T-helper 2 cell treated with Interferon-gamma antibody and Interleukin-4, amounts not matched to agents 100 ng/mL and 5 ng/mL, for 36 hours (primary cell): ENCODE data around the gene SMARCC1. TPM values are rescaled to one million over a fixed set of nuclear protein-coding genes. Genes with fewer than 3 reads are reported as not detected.

Experiments used
- intact Hi-C: fragments of 100-400 bp; cut with micrococcal nuclease; formaldehyde crosslinking; loops from one replicate; pipeline ENCODE4 v1.15.1; 2023
- total RNA-seq: library from RNA; stranded (reverse); gene quantifications from 2 replicates; pipeline ENCODE4 v1.2.3, GENCODE V29; 2022

SMARCC1 gene
- total RNA-seq, 1 donor from 2014 or later, result 116 TPM

DNA sequence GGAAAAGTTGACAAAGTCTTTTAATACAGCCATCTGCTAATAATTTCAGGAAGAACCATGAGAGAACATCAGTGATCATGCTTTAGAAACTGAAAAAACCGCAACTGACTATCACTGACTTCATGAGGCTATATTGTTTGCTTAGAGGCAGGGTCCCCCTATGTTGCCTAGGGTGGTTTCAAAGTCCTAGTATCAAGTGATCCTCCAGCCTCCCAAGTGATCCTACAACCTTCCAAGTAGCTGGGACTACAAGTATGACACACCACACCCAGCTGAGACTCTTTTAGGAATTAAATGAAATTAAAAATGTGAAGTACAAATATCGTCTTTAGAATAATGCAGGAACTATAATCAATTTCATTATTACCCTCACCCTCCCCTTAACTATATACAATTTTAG, 144.8 kb downstream of the SMARCC1 start:
- intact Hi-C loops, result no loop called here

DNA sequence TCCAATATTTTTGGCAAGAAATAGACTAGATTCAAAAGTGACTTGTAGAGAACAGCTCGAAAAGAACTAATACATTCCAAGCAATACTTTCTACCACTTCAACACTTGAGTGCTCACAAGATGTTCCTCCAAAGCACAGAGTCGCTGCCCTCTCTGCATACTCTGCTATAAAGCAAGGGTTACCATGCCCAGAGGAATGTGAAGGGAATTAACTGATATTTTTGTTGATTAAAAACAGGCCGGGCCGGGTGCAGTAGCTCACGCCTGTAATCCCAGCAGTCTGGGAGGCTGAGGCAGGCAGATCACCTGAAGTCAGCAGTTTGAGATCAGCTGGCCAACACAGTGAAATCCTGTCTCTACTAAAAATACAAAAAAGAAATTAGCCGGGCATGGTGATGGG, 145.5 kb downstream of the SMARCC1 start:
- intact Hi-C loops, result no loop called here

GRCh38 chr3:47635536-47635935, 146.2 kb downstream of the SMARCC1 start:
- intact Hi-C loops, result no loop called here

- intact Hi-C loops, result no loop called here
Observed at GRCh38 chr3:47634996-47635395, 146.7 kb downstream of the SMARCC1 start.

GRCh38 chr3:47630810-47631209, 150.9 kb downstream of the SMARCC1 start:
- intact Hi-C loops, result no loop called here

DNA sequence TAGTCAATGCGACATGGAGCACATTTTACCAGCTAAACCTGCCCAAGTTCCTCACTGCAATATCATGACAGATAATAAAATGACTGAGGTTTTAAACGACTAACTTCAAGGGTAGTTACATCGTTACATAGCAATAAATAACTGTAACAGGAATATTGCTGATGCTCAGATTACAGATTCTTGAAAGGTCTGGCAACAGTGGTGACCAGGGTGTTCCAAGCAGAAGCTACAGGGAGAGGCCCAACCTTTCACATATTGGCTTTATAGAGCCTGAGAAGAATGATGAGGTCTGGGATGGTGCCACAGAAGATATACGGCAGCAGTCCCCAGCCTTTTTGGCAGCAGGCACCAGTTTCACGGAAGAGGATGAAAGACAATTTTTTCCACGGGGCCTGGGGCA, 151.9 kb downstream of the SMARCC1 start:
- intact Hi-C loops, result no loop called here

DNA sequence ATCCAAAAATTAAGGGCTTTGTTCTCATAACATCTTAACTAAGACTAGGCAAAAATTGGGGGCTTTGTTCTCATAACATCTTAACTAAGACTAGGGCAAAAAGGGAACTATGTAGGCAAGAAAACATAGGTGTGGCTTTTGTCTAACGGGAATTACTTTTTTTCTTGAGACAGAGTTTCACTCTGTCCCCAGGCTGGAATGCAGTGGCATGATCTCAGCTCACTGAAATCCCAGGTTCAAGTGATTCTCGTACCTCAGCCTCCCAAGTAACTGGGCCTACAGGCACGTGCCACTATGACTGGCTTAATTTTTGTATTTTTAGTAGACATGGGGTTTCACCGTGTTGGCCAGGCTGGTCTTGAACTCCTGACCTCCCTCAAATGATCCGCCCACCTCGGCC, 153.3 kb downstream of the SMARCC1 start:
- intact Hi-C loops, result no loop called here

DNA sequence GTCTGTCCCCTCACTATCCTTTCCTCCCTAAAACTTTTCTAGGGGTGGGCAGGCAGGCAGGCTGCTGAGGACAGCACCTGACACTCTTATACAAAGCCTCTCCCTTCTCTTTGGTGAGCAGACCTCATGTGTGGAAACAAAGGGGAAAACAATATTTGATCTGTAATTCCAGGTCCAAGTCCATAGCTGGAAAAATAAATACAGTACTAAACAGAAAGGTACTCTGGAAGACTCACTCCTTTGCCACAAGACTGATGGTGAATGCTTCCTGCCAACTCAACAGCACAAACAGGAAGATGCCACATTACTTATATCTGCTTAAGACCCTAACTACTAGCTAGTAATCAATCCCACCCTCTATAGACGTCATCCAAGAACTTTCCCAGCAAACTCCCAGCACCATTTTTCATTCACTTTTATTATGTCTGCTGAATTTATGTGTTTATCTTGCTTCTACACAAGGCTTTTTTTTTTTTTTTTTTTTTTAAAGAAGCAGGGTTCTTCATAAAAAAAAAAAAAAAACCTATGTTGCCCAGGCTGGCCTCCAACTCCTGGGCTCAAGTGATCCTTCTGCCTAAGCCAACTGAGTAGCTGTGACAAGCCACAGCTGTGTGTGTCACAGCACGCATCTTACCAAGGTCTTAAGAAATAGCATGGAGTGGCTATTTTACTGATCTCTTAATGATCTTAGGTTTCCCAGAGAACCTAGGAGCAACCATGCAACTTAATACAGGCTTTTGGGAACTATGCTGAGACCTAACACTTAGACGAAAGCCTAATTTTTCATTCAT, 158.8 kb downstream of the SMARCC1 start:
- intact Hi-C loops, result no loop called here

DNA sequence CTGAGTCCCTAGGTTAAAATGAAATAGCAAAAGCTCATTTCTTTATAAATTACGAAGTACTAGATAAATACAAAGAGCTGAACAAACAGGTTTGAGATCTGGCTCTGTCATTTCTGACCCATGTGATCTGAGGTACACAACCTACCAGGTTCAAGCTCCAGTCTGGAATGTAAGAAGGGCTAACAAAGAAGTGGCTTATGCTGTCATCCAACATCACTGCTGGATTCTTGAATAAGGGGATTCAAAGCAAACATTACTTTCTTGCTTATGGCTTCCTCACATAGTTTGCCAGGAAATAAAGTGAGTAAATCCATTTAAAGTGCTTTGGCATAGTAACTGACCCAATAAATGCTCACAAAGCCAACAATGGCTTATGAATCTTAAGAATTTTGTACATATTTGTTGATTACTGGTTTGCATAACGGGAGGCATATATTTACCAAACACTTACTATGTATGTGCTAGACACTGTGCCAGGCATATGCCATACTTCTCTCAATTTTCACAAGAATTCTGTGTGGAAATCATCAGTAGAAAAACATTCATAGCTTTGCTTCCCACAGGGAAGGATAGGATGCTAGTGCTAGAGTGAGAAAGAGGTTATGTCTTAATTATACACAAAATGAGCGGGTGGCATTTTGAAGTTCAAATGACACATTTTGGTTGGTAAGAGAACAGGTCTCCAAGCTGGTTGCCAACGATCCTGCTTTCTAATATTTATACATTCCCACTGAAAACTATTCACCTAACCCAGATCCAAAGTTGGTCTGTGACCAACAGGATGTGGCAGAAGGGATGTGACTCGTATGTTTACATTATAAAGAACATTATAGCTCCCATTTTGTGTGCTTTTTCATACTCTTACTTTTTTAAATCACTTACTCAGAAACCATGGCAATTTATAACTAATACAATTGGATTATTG, 164.3 kb downstream of the SMARCC1 start:
- intact Hi-C loops, result no loop called here

DNA sequence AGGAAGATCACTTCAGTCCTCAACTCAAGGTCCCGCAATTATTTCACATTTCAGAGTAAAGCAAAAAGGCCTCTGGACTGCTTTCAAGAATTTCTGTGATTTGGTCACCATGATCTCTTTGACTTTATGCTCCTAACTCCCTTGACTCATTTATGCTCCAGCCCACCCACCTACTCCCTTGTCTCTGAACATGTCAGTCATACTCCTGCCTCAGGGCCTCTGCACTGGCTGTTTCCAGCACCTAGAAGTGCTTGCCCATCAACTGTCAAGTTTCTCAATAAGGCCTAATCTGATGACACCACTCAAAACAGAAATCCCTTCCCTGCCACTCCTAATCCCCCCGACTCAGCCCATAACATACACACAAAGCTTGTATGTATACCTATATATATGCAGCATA, 166.9 kb downstream of the SMARCC1 start:
- intact Hi-C loops, result no loop called here

GRCh38 chr3:47613722-47614121, 168.0 kb downstream of the SMARCC1 start:
- intact Hi-C loops, result no loop called here

- intact Hi-C loops, result no loop called here
Observed at GRCh38 chr3:47612879-47613278, 168.8 kb downstream of the SMARCC1 start.

GRCh38 chr3:47612178-47612577, 169.5 kb downstream of the SMARCC1 start:
- intact Hi-C loops, result no loop called here

- intact Hi-C loops, result no loop called here
Observed at GRCh38 chr3:47611576-47611975, 170.1 kb downstream of the SMARCC1 start.

GRCh38 chr3:47610583-47610982, 171.1 kb downstream of the SMARCC1 start:
- intact Hi-C loops, result no loop called here

- intact Hi-C loops, result no loop called here
Observed at GRCh38 chr3:47607335-47607734, 174.4 kb downstream of the SMARCC1 start.

GRCh38 chr3:47606165-47606564, 175.5 kb downstream of the SMARCC1 start:
- intact Hi-C loops, result no loop called here

- intact Hi-C loops, result no loop called here
Observed at GRCh38 chr3:47605652-47606051, 176.0 kb downstream of the SMARCC1 start.

GRCh38 chr3:47604145-47604544, 177.5 kb downstream of the SMARCC1 start:
- intact Hi-C loops, result no loop called here

GRCh38 chr3:47603332-47603731, 178.4 kb downstream of the SMARCC1 start:
- intact Hi-C loops, result no loop called here

DNA sequence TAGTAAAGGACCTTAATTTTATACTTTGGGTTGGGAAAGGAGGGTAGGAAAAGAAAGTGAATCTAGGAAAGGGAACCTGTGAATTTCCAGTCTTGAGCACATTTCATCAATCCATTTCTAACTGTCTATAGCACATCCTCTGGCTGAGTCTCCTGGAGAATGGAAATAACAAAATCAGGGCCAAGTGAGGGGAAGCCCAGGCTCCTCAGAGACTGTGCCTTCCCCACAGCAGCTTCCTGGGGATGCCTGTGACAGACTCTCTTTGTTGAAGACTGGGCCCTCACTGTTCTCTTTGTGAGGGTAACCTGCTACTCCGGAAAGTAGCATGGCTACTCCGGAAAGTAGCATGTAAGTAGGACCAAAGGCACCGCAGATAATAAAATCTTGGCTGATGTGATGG, 180.4 kb downstream of the SMARCC1 start:
- intact Hi-C loops, result no loop called here

- intact Hi-C loops, result no loop called here
Observed at GRCh38 chr3:47594792-47595191, 186.9 kb downstream of the SMARCC1 start.
